Neural progenitor cell (in vitro differentiated cells): ENCODE measurements around the gene CNTROB.

ENCODE experiments used
- EZH2 ChIP-seq: fragments of 200-600 bp; sonication (generic); IDR thresholded peaks from 2 replicates; pipeline ENCODE4 v1.6.1; 2017; ENCODE audit warnings: antibody characterized with exemption, mild to moderate bottlenecking, moderate library complexity
- EZH2phosphoT487 ChIP-seq: fragments of 200-600 bp; sonication (generic); IDR thresholded peaks from 2 replicates; pipeline ENCODE4 v1.6.1; 2017; ENCODE audit warnings: antibody characterized with exemption
- TF ChIP-seq, protein P1 (sequence below): fragments of 200-600 bp; sonication (generic); IDR thresholded peaks from 2 replicates; pipeline ENCODE4 v1.5.1; 2017; ENCODE audit warnings: antibody characterized with exemption, mild to moderate bottlenecking

- TF ChIP-seq EZH2 (no peak), EZH2phosphoT487 (no peak)
- TF ChIP-seq, protein P1, sequence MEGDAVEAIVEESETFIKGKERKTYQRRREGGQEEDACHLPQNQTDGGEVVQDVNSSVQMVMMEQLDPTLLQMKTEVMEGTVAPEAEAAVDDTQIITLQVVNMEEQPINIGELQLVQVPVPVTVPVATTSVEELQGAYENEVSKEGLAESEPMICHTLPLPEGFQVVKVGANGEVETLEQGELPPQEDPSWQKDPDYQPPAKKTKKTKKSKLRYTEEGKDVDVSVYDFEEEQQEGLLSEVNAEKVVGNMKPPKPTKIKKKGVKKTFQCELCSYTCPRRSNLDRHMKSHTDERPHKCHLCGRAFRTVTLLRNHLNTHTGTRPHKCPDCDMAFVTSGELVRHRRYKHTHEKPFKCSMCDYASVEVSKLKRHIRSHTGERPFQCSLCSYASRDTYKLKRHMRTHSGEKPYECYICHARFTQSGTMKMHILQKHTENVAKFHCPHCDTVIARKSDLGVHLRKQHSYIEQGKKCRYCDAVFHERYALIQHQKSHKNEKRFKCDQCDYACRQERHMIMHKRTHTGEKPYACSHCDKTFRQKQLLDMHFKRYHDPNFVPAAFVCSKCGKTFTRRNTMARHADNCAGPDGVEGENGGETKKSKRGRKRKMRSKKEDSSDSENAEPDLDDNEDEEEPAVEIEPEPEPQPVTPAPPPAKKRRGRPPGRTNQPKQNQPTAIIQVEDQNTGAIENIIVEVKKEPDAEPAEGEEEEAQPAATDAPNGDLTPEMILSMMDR, result no peak
Observed at GRCh38 chr17:7984904-7985303, 52.9 kb downstream of the CNTROB start.
